ENCODE results near the gene GYS2. TPM values are rescaled to one million over a fixed set of nuclear protein-coding genes. Genes with fewer than 3 reads are reported as not detected.

GYS2 gene
- total RNA-seq, 1 donor from 2014 or later: not detected

DNA sequence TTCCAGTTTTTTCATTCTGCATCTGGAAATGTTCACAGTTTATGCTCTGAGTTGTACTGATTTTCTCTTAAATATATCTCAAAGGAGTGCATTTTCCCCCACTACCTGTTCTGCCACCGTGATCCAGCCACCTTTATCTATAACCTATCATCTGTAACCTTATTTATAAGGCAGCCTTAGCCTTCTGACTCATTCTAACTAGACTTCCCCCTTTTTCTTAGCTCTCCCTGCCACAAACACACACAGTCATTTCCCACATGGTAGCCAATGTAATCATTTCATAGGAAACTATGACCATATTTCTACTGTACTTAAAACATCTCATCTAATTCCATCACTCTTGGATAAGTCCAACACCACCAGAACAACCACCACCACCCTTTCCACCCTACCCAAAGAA, 10.8 kb upstream of the GYS2 start:
- FAIRE-seq (no peak), DNase-seq (ENCODE audit: low read depth) (no peak)
- H3K9ac ChIP-seq (ENCODE audit: low read length): no peak overlapping the region
- H3K27me3 ChIP-seq (ENCODE audit: insufficient read depth, low read length): no peaks in the 10 kb centered on the region
- no peak overlapping the region for H3K27ac ChIP-seq (ENCODE audit: low read depth, low read length)
- no peak overlapping the region for H2AFZ ChIP-seq (ENCODE audit: low read depth, low read length)
- Mint-ChIP-seq H3K4me3 (ENCODE audit: unreplicated experiment) (no peak overlapping the region), H3K27ac (ENCODE audit: unreplicated experiment) (no peak overlapping the region), H3K36me3 (ENCODE audit: low read depth, unreplicated experiment) (no peaks in the 10 kb centered on the region), H3K27me3 (ENCODE audit: low read depth, unreplicated experiment) (no peaks in the 10 kb centered on the region), H3K9me3 (ENCODE audit: unreplicated experiment) (peaks cover 2% of the 10 kb centered on the region), H3K4me1 (ENCODE audit: low read depth, unreplicated experiment) (peaks cover 10% of the 10 kb centered on the region)
- no peaks in the 10 kb centered on the region for H3K79me2 ChIP-seq (ENCODE audit: insufficient read depth, low read length)
- TF ChIP-seq EZH2 (IDR thresholded peaks at IDR 0.05; ENCODE audit: insufficient read depth, low read length) (no peak), CTCF (IDR thresholded peaks at IDR 0.05; ENCODE audit: insufficient read depth, low read depth, low read length) (no peak)
- H3K4me2 ChIP-seq (ENCODE audit: low read length): no peak overlapping the region
- H4K20me1 ChIP-seq (ENCODE audit: insufficient read depth, low read length): no peaks in the 10 kb centered on the region
- H3K4me3 ChIP-seq (ENCODE audit: insufficient read depth, low read depth, low read length): no peak overlapping the region
- H3K36me3 ChIP-seq (ENCODE audit: insufficient read depth, low read length): no peaks in the 10 kb centered on the region
- H3K4me1 ChIP-seq (ENCODE audit: insufficient read depth, low read length): no peaks in the 10 kb centered on the region
- no peaks in the 10 kb centered on the region for H3K9me3 ChIP-seq (ENCODE audit: insufficient read depth, low read depth, low read length)

DNA sequence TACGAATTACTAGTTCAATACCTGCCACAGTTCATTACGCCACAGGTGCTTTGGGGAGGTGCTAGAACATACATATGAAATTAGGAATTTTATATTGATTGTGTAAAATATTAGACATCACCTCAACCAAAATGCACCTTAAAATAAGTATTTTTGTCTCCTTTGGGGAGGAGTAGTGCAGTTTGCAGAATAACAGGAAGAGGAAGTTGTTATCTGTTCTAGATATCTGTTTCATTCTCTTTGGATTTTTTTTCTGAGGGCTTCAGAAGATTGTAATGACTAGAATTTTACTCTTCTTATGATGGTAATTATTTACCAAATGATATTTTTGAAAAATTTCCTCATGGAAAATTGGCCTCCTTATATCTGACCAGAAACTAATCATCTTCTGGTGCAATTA, 9.9 kb upstream of the GYS2 start:
- no peak overlapping the region for H3K27ac ChIP-seq (ENCODE audit: low read depth, low read length)
- no peaks in the 10 kb centered on the region for H3K79me2 ChIP-seq (ENCODE audit: insufficient read depth, low read length)
- H3K4me2 ChIP-seq (ENCODE audit: low read length): no peak overlapping the region
- Mint-ChIP-seq H3K27ac (ENCODE audit: unreplicated experiment) (no peak overlapping the region), H3K4me3 (ENCODE audit: unreplicated experiment) (no peak overlapping the region), H3K27me3 (ENCODE audit: low read depth, unreplicated experiment) (no peaks in the 10 kb centered on the region), H3K4me1 (ENCODE audit: low read depth, unreplicated experiment) (peaks cover 6% of the 10 kb centered on the region), H3K36me3 (ENCODE audit: low read depth, unreplicated experiment) (no peaks in the 10 kb centered on the region), H3K9me3 (ENCODE audit: unreplicated experiment) (peaks cover 2% of the 10 kb centered on the region)
- H4K20me1 ChIP-seq (ENCODE audit: insufficient read depth, low read length): no peaks in the 10 kb centered on the region
- no peak overlapping the region for H2AFZ ChIP-seq (ENCODE audit: low read depth, low read length)
- TF ChIP-seq EZH2 (IDR thresholded peaks at IDR 0.05; ENCODE audit: insufficient read depth, low read length) (no peak), CTCF (IDR thresholded peaks at IDR 0.05; ENCODE audit: insufficient read depth, low read depth, low read length) (no peak)
- H3K4me3 ChIP-seq (ENCODE audit: insufficient read depth, low read depth, low read length): no peak overlapping the region
- no peaks in the 10 kb centered on the region for H3K27me3 ChIP-seq (ENCODE audit: insufficient read depth, low read length)
- DNase-seq (ENCODE audit: low read depth) (no peak), FAIRE-seq (no peak)
- no peak overlapping the region for H3K9ac ChIP-seq (ENCODE audit: low read length)
- no peaks in the 10 kb centered on the region for H3K36me3 ChIP-seq (ENCODE audit: insufficient read depth, low read length)
- no peaks in the 10 kb centered on the region for H3K9me3 ChIP-seq (ENCODE audit: insufficient read depth, low read depth, low read length)
- H3K4me1 ChIP-seq (ENCODE audit: insufficient read depth, low read length): no peaks in the 10 kb centered on the region

GRCh38 chr12:21613931-21614330, 9.3 kb upstream of the GYS2 start:
- H2AFZ ChIP-seq (ENCODE audit: low read depth, low read length): no peak overlapping the region
- Mint-ChIP-seq H3K9me3 (ENCODE audit: unreplicated experiment) (peaks cover 2% of the 10 kb centered on the region), H3K36me3 (ENCODE audit: low read depth, unreplicated experiment) (no peaks in the 10 kb centered on the region), H3K27ac (ENCODE audit: unreplicated experiment) (no peak overlapping the region), H3K27me3 (ENCODE audit: low read depth, unreplicated experiment) (no peaks in the 10 kb centered on the region), H3K4me1 (ENCODE audit: low read depth, unreplicated experiment) (peaks cover 6% of the 10 kb centered on the region), H3K4me3 (ENCODE audit: unreplicated experiment) (no peak overlapping the region)
- FAIRE-seq (no peak), DNase-seq (ENCODE audit: low read depth) (no peak)
- H3K9me3 ChIP-seq (ENCODE audit: insufficient read depth, low read depth, low read length): no peaks in the 10 kb centered on the region
- no peaks in the 10 kb centered on the region for H3K36me3 ChIP-seq (ENCODE audit: insufficient read depth, low read length)
- H3K4me3 ChIP-seq (ENCODE audit: insufficient read depth, low read depth, low read length): no peak overlapping the region
- no peaks in the 10 kb centered on the region for H3K27me3 ChIP-seq (ENCODE audit: insufficient read depth, low read length)
- no peak overlapping the region for H3K4me2 ChIP-seq (ENCODE audit: low read length)
- H3K9ac ChIP-seq (ENCODE audit: low read length): no peak overlapping the region
- H4K20me1 ChIP-seq (ENCODE audit: insufficient read depth, low read length): no peaks in the 10 kb centered on the region
- no peak overlapping the region for H3K27ac ChIP-seq (ENCODE audit: low read depth, low read length)
- TF ChIP-seq CTCF (IDR thresholded peaks at IDR 0.05; ENCODE audit: insufficient read depth, low read depth, low read length) (no peak), EZH2 (IDR thresholded peaks at IDR 0.05; ENCODE audit: insufficient read depth, low read length) (no peak)
- H3K4me1 ChIP-seq (ENCODE audit: insufficient read depth, low read length): no peaks in the 10 kb centered on the region
- H3K79me2 ChIP-seq (ENCODE audit: insufficient read depth, low read length): no peaks in the 10 kb centered on the region

All from astrocyte (in vitro differentiated cells and primary cell).